Measurements from ENCODE around the gene CTNND2.

- TF ChIP-seq POLR2A (IDR thresholded peaks at IDR 0.05; ENCODE audit: low read depth) (no peak), CTCF (IDR thresholded peaks at IDR 0.05) (no peak), POLR2AphosphoS5 (IDR thresholded peaks at IDR 0.05) (no peak)
These were observed 655.3 kb downstream of the CTNND2 start for GRCh38 chr5:11248966-11249365.

All from esophagus muscularis mucosa (tissue), 3 donors.